Measurements from ENCODE around the gene TBC1D22A. TPM values are rescaled to one million over a fixed set of nuclear protein-coding genes. Genes with fewer than 3 reads are reported as not detected.

Gene TBC1D22A
- total RNA-seq, 2 experiments from 2014 or later = 22.3 to 43.9 TPM

DNA sequence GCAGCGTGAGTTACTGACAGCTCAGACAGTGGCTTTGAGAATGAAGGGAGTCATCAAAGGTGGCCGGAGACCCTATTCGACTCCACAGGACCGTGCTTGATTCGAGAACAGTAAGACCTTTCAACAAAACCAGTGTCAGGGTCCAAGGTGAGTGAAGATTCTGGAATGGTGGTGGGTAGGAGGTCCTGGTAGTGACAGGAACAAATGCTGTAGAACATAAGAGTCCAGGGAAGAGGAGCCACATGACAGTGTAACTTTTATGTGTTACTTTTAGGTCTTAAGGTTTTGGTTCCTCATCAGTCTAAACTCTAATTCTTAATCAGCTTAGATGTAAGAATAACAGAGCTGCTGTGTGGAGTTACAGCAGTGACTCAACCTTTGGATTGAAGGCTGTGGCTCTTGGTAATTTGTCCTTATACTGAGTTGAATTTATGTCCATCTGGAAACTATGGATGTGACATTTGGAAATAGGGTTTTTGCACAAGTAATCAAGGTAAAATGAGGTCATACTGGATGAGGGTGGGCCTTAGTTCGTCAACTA is 1.8 kb downstream of the TBC1D22A start:
- H2AFZ ChIP-seq (ENCODE audit: low read length) = no peak overlapping the region
- peak overlapping the region; percentile 70 for H3K27ac ChIP-seq (ENCODE audit: low read depth, low read length, poor library complexity, severe bottlenecking)
- POLR2A ChIA-PET = interaction anchor here (1.2 to 3.2 kb wide), 2 partner anchors 9 to 14 kb away, joined by 4 to 34 read pairs; no protein-coding TSS in a partner anchor
- CTCF ChIA-PET (ENCODE audit: unreplicated experiment) = no interaction called here
- peak overlapping the region; percentile 98 for H3K4me2 ChIP-seq (ENCODE audit: low read length)
- intact Hi-C loops (cut with micrococcal nuclease; ENCODE audit: unreplicated experiment) = loop anchor here (10.0 kb wide), 1 partner anchor 199 kb away; no protein-coding TSS in a partner anchor
- H3K4me3 ChIP-seq (ENCODE audit: low read depth, low read length, poor library complexity, severe bottlenecking) = peak overlapping the region; percentile 93
- BruUV-seq (replicated peaks) = no TSS peak
- H3K4me1 ChIP-seq (ENCODE audit: insufficient read depth, low read length, poor library complexity, severe bottlenecking) = peaks cover 60% of the 10 kb centered on the region
- H3K9me3 ChIP-seq (ENCODE audit: low read length) = no peaks in the 10 kb centered on the region
- no peak for TF ChIP-seq EZH2phosphoT487 (IDR thresholded peaks at IDR 0.05; ENCODE audit: borderline replicate concordance, low read depth, low read length)
- TF ChIP-seq, protein P1, sequence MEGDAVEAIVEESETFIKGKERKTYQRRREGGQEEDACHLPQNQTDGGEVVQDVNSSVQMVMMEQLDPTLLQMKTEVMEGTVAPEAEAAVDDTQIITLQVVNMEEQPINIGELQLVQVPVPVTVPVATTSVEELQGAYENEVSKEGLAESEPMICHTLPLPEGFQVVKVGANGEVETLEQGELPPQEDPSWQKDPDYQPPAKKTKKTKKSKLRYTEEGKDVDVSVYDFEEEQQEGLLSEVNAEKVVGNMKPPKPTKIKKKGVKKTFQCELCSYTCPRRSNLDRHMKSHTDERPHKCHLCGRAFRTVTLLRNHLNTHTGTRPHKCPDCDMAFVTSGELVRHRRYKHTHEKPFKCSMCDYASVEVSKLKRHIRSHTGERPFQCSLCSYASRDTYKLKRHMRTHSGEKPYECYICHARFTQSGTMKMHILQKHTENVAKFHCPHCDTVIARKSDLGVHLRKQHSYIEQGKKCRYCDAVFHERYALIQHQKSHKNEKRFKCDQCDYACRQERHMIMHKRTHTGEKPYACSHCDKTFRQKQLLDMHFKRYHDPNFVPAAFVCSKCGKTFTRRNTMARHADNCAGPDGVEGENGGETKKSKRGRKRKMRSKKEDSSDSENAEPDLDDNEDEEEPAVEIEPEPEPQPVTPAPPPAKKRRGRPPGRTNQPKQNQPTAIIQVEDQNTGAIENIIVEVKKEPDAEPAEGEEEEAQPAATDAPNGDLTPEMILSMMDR (conservative IDR thresholded peaks at IDR 0.05; ENCODE audit: low read length) = no peak
- H3K36me3 ChIP-seq (ENCODE audit: insufficient read depth, low read length) = peaks cover 23% of the 10 kb centered on the region; the same call in 1 of the 2 replicates
- H3K9me2 ChIP-seq (ENCODE audit: insufficient read depth, low read length) = no peaks in the 10 kb centered on the region
- H4K20me1 ChIP-seq (ENCODE audit: insufficient read depth, low read length) = no peaks in the 10 kb centered on the region; the same call in 1 of the 2 replicates
- no peak for DNase-seq (ENCODE audit: low spot score)
- H3K79me2 ChIP-seq (ENCODE audit: insufficient read depth, low read depth, low read length) = peaks cover 73% of the 10 kb centered on the region

DNA sequence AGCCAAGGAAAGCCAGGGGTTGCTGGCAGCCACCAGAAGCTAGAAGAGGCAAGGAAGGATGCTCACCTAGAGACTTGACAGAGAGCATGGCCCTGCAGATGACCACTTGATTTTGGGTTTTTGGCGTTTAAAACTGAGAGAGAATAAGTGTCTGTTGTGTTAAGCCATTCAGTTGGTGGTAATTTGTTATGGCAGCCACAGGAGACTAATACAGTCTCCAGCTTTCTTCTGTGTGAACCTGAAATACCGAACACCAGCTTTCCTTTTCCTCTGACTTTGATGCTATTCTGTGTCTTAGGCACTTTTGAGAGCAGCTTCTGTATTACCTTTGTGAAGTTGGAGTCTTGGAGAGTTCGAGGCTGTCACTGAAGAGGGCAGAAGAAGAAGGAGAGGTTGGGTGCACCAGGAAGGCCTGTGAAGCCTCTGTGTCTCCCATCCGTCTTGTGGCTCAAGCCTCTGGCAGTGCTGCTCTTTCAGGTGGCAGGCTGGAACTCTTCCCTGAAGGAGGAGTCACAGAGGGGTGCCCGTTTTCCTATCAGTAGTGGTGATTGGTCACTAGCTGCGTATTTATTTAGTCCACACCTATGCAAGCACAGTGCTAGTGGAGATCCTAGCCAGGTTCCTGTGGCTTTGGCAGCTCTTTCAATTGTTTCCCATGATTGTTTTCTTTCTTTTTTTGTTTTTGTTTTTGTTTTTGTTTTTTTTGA is 2.5 kb downstream of the TBC1D22A start:
- peaks cover 23% of the 10 kb centered on the region; the same call in 1 of the 2 replicates for H3K36me3 ChIP-seq (ENCODE audit: insufficient read depth, low read length)
- CTCF ChIA-PET (ENCODE audit: unreplicated experiment) = no interaction called here
- no peak overlapping the region for H2AFZ ChIP-seq (ENCODE audit: low read length)
- peaks cover 67% of the 10 kb centered on the region for H3K4me1 ChIP-seq (ENCODE audit: insufficient read depth, low read length, poor library complexity, severe bottlenecking)
- intact Hi-C loops (cut with micrococcal nuclease; ENCODE audit: unreplicated experiment) = loop anchor here (10.0 kb wide), 1 partner anchor 200 kb away; no protein-coding TSS in a partner anchor
- H3K4me3 ChIP-seq (ENCODE audit: low read depth, low read length, poor library complexity, severe bottlenecking) = peak overlapping the region; percentile 93
- peak overlapping the region; percentile 70 for H3K27ac ChIP-seq (ENCODE audit: low read depth, low read length, poor library complexity, severe bottlenecking)
- H3K9me3 ChIP-seq (ENCODE audit: low read length) = no peaks in the 10 kb centered on the region
- no peak for DNase-seq (ENCODE audit: low spot score)
- peak overlapping the region; percentile 98 for H3K4me2 ChIP-seq (ENCODE audit: low read length)
- TSS peak; percentile 59 for BruUV-seq (replicated peaks)
- no peaks in the 10 kb centered on the region for H3K9me2 ChIP-seq (ENCODE audit: insufficient read depth, low read length)
- TF ChIP-seq, protein P1 (conservative IDR thresholded peaks at IDR 0.05; ENCODE audit: low read length) = no peak
- TF ChIP-seq EZH2phosphoT487 (IDR thresholded peaks at IDR 0.05; ENCODE audit: borderline replicate concordance, low read depth, low read length) = no peak
- POLR2A ChIA-PET = interaction anchor here (1.2 to 3.2 kb wide), 2 partner anchors 9 to 13 kb away, joined by 4 to 34 read pairs; no protein-coding TSS in a partner anchor
- H4K20me1 ChIP-seq (ENCODE audit: insufficient read depth, low read length) = no peaks in the 10 kb centered on the region; the same call in 1 of the 2 replicates
- H3K79me2 ChIP-seq (ENCODE audit: insufficient read depth, low read depth, low read length) = peaks cover 80% of the 10 kb centered on the region

Data from OCI-LY7 (cell line).